ENCODE data around the gene ARID3A. TPM values are rescaled to one million over a fixed set of nuclear protein-coding genes. Genes with fewer than 3 reads are reported as not detected.
"Not testable (repeated sequence)": the region's sequence is repeated elsewhere in the genome, so short reads cannot be mapped to it uniquely, and the experiment has no call there.

Gene ARID3A
- total RNA-seq, 1 donor from 2014 or later = 35.0 TPM

- no peak for DNase-seq (ENCODE audit: low spot score)
- Mint-ChIP-seq H3K36me3 (ENCODE audit: low read depth) (peaks cover 14% of the 10 kb centered on the region), H3K27me3 (ENCODE audit: insufficient read depth) (no peaks in the 10 kb centered on the region), H3K4me3 (no peak overlapping the region), H3K9me3 (no peaks in the 10 kb centered on the region), H3K4me1 (ENCODE audit: low read depth) (no peaks in the 10 kb centered on the region), H3K27ac (no peak overlapping the region)
- intact Hi-C loops (cut with micrococcal nuclease) = no loop called here
These were observed 40.2 kb upstream of the ARID3A start for GRCh38 chr19:885536-886224.

- Mint-ChIP-seq H3K27me3 (ENCODE audit: insufficient read depth) (no peaks in the 10 kb centered on the region), H3K9me3 (no peaks in the 10 kb centered on the region), H3K4me3 (no peak overlapping the region), H3K4me1 (ENCODE audit: low read depth) (no peaks in the 10 kb centered on the region), H3K36me3 (ENCODE audit: low read depth) (peaks cover 7% of the 10 kb centered on the region), H3K27ac (no peak overlapping the region)
- DNase-seq (ENCODE audit: low spot score) = no peak
- intact Hi-C loops (cut with micrococcal nuclease) = no loop called here
These were observed 38.8 kb upstream of the ARID3A start for GRCh38 chr19:887072-887471.

DNA sequence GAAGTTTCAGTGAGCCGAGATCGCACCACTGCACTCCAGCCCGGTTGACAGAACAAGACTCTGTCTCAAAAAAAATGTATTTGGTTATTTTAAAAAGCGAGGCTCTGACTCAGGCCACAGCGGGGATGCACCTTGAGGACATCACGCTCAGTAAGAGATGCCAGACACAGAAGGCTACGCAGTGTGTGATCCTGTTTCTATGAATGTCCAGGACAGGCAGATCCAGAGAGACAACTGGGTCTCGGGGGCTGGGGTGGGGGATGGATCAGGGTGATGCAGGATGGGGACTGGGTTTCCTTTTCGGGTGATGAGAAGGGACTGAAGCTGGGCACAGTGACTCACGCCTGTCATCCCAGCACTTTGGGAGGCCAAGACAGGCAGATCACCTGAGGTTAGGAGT, 38.2 kb upstream of the ARID3A start:
- Mint-ChIP-seq H3K36me3 (ENCODE audit: low read depth) (peaks cover 6% of the 10 kb centered on the region), H3K27ac (no peak overlapping the region), H3K27me3 (ENCODE audit: insufficient read depth) (no peaks in the 10 kb centered on the region), H3K4me1 (ENCODE audit: low read depth) (no peaks in the 10 kb centered on the region), H3K9me3 (no peaks in the 10 kb centered on the region), H3K4me3 (no peak overlapping the region)
- DNase-seq (ENCODE audit: low spot score) = no peak
- intact Hi-C loops (cut with micrococcal nuclease) = no loop called here

DNA sequence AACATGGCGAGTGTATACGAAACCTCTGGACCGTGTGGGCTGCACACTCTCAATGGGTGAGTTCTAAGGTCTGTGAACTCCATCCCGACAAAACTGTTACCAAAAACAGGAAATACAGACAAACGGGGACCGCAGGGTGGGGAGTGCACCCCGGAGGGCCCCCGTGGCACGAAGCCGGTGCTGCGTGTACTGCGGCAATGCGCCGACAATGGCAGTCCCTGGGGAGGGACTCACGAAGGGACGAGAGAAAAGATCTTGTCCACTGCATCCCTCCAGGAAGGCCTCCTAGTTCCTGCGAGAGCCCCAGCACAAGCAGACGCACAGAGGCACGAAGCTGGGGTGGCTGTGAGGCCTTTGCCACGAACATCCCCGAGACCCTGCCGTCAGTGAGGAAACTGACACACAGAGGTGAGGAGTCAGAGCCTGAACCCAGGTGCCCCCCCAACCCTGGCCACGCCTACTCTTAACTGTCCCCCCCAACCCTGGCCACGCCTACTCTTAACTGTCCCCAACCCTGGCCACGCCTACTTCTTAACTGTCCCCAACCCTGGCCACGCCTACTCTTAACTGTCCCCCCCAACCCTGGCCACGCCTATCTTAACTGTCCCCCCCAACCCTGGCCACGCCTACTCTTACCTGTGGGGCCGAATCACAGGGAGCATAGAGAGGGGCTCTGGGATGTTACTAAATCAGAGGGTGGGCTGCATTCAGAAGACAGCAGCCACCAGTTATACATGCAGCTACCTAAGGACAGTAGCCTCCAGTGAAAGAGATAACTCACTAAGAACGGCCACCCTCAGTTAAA, 37.1 kb upstream of the ARID3A start:
- H3K4me3 Mint-ChIP-seq = no peak overlapping the region

GRCh38 chr19:889662-890295, 36.1 kb upstream of the ARID3A start:
- Mint-ChIP-seq H3K4me1 (ENCODE audit: low read depth) (peaks cover 8% of the 10 kb centered on the region), H3K36me3 (ENCODE audit: low read depth) (peaks cover 6% of the 10 kb centered on the region), H3K27ac (no peak overlapping the region), H3K4me3 (no peak overlapping the region), H3K9me3 (no peaks in the 10 kb centered on the region), H3K27me3 (ENCODE audit: insufficient read depth) (no peaks in the 10 kb centered on the region)
- intact Hi-C loops (cut with micrococcal nuclease) = no loop called here
- no peak for DNase-seq (ENCODE audit: low spot score)

More for the DNA sequence above, 37.1 kb upstream of the ARID3A start:
- Mint-ChIP-seq H3K9me3 (no peaks in the 10 kb centered on the region), H3K4me1 (ENCODE audit: low read depth) (peaks cover 8% of the 10 kb centered on the region), H3K27ac (no peak overlapping the region), H3K27me3 (ENCODE audit: insufficient read depth) (no peaks in the 10 kb centered on the region), H3K36me3 (ENCODE audit: low read depth) (peaks cover 6% of the 10 kb centered on the region)
- no peak for DNase-seq (ENCODE audit: low spot score)
- intact Hi-C loops (cut with micrococcal nuclease) = no loop called here

DNA sequence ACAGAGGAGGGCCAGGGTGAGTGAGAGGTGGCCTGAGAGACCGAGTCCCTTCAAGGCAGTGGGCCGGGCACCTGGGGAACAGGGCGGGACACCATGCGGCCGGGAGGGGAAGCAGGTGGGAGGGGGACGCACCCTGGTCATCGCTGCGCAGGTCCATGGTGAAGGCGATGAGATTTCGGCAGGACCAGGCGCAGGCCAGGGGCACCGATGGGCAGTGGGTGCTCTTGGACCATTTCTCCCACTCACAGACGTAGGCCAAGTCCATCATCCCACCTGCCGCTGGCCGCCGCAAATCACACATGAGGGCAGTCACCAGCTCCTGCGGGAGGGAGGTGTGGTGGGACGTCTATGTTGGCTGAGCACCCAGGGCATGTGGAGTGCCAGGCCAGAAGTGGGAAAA, 35.0 kb upstream of the ARID3A start:
- H3K4me3 Mint-ChIP-seq = peak overlapping the region; percentile 81
- peaks cover 6% of the 10 kb centered on the region for H3K36me3 Mint-ChIP-seq (ENCODE audit: low read depth)
- DNase-seq (ENCODE audit: low spot score) = no peak
- no peaks in the 10 kb centered on the region for H3K9me3 Mint-ChIP-seq
- no peak overlapping the region for H3K27ac Mint-ChIP-seq
- intact Hi-C loops (cut with micrococcal nuclease) = no loop called here
- H3K4me1 Mint-ChIP-seq (ENCODE audit: low read depth) = peaks cover 8% of the 10 kb centered on the region
- no peaks in the 10 kb centered on the region for H3K27me3 Mint-ChIP-seq (ENCODE audit: insufficient read depth)

- Mint-ChIP-seq H3K36me3 (ENCODE audit: low read depth) (peaks cover 12% of the 10 kb centered on the region), H3K4me3 (peak overlapping the region; percentile 87)
- intact Hi-C loops (cut with micrococcal nuclease); H3K9me3 Mint-ChIP-seq; H3K27ac Mint-ChIP-seq; H3K4me1 Mint-ChIP-seq (ENCODE audit: low read depth); H3K27me3 Mint-ChIP-seq (ENCODE audit: insufficient read depth); DNase-seq (ENCODE audit: low spot score): not testable (repeated sequence)
These were observed 34.2 kb upstream of the ARID3A start for GRCh38 chr19:891421-892200.

DNA sequence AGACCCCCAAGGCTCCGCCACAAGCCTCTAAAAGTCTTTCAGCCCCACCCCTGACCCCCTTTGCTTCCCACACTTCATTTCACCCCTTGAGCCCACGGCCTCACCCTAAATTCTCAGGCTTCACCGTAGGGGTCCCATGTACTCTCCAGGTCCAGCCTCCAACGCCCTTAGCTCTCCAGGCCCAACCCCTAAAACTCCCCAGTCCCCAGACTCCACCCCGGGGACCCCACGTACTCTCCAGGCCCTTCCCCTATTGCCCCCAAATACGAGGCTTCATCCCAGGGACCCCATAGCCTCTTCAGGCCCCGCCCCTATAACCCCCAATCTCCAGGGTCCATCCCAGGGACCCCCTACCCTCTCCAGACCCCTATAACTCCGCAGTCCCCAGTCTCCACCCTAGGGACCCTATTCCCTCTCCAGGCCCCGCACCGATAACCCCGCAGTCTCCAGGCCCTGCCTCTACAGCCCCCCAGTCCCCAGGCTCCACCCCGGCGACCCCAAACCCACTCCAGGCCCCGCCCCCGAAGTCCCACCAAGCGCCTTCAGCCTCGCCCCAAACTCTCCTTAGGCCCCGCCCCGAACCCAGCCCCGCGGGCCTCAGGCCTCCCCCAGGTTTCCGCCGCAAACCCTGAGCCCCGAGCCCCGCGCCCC, 33.5 kb upstream of the ARID3A start:
- H3K27me3 Mint-ChIP-seq (ENCODE audit: insufficient read depth) = no peaks in the 10 kb centered on the region
- intact Hi-C loops (cut with micrococcal nuclease) = no loop called here
- peak overlapping the region; percentile 82 for H3K27ac Mint-ChIP-seq
- peaks cover 12% of the 10 kb centered on the region for H3K36me3 Mint-ChIP-seq (ENCODE audit: low read depth)
- H3K4me3 Mint-ChIP-seq = peak overlapping the region; percentile 87
- peaks cover 8% of the 10 kb centered on the region for H3K4me1 Mint-ChIP-seq (ENCODE audit: low read depth)
- DNase-seq (ENCODE audit: low spot score) = no peak
- H3K9me3 Mint-ChIP-seq = no peaks in the 10 kb centered on the region

DNA sequence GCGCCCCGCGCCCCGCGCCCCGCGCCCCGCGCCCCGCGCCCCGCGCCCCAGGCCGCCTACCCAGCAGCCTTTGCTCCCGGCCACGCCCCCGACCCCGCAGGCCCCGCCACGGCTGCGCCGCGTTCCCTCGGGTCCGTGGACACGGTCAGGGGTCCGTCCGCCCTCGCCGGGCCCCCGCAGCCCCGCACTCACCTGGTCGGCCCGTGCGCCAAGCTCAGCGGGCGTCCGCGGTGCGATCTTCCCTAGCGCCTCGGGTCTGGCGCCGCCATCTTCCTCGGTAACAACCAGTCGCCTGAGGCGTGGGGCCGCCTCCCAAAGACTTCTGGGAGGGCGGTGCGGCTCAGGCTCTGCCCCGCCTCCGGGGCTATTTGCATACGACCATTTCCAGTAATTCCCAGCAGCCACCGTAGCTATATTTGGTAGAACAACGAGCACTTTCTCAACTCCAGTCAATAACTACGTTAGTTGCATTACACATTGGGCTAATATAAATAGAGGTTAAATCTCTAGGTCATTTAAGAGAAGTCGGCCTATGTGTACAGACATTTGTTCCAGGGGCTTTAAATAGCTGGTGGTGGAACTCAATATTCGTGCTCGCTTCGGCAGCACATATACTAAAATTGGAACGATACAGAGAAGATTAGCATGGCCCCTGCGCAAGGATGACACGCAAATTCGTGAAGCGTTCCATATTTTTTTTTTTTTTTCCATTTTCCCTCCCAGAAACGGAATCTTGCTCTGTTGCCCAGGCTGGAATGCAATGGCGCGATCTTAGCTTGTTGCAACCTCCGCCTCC, 32.7 kb upstream of the ARID3A start, which contains the start of the genes MED16 and RNU6-9:
MED16 (minus strand) TSS at position 294 of the 796 bp plus-strand sequence. CDS start 2,056 bp downstream, outside the sequence.
RNU6-9 (plus strand) TSS at position 591 of the 796 bp plus-strand sequence.
- Mint-ChIP-seq H3K9me3 (no peaks in the 10 kb centered on the region), H3K4me1 (ENCODE audit: low read depth) (peaks cover 8% of the 10 kb centered on the region), H3K4me3 (peak within 1 kb of the TSS; percentile 94), H3K36me3 (ENCODE audit: low read depth) (peaks cover 12% of the 10 kb centered on the region), H3K27ac (peak within 1 kb of the TSS; percentile 99), H3K27me3 (ENCODE audit: insufficient read depth) (no peaks in the 10 kb centered on the region)
- intact Hi-C loops (cut with micrococcal nuclease) = loop anchor here (1.0 kb wide), 5 partner anchors 16 to 128 kb away; partner anchors contain the start of genes RNU6-2 and TMEM259
- DNase-seq (ENCODE audit: low spot score) = peak; percentile 88

GRCh38 chr19:896434-896833, 29.4 kb upstream of the ARID3A start:
- intact Hi-C loops (cut with micrococcal nuclease) = no loop called here
- Mint-ChIP-seq H3K27me3 (ENCODE audit: insufficient read depth) (no peaks in the 10 kb centered on the region), H3K4me1 (ENCODE audit: low read depth) (peaks cover 8% of the 10 kb centered on the region), H3K4me3 (no peak overlapping the region), H3K9me3 (no peaks in the 10 kb centered on the region), H3K27ac (no peak overlapping the region), H3K36me3 (ENCODE audit: low read depth) (peaks cover 7% of the 10 kb centered on the region)
- no peak for DNase-seq (ENCODE audit: low spot score)

- no peak overlapping the region for H3K27ac Mint-ChIP-seq
These were observed 28.8 kb upstream of the ARID3A start for GRCh38 chr19:896999-897398.

More at GRCh38 chr19:896999-897398, 28.8 kb upstream of the ARID3A start:
- no peaks in the 10 kb centered on the region for H3K9me3 Mint-ChIP-seq
- peaks cover 8% of the 10 kb centered on the region for H3K4me1 Mint-ChIP-seq (ENCODE audit: low read depth)
- peaks cover 7% of the 10 kb centered on the region for H3K36me3 Mint-ChIP-seq (ENCODE audit: low read depth)
- intact Hi-C loops (cut with micrococcal nuclease) = no loop called here
- H3K27me3 Mint-ChIP-seq (ENCODE audit: insufficient read depth) = no peaks in the 10 kb centered on the region
- no peak for DNase-seq (ENCODE audit: low spot score)
- no peak overlapping the region for H3K4me3 Mint-ChIP-seq

All from activated T-helper 1 cell treated with anti-CD3 and anti-CD28 coated beads, Interleukin-12 subunit alpha, Interleukin-12 subunit beta, Interleukin-2, Interleukin-4 antibody, amounts not matched to agents 30 ng/mL and 10 ng/mL and 1 ng/mL, durations not matched to agents 14 hours and 24 hours and 36 hours (primary cell).